K562 (cell line): ENCODE results near the gene SIRPG. TPM values are rescaled to one million over a fixed set of nuclear protein-coding genes. Genes with fewer than 3 reads are reported as not detected.

Experiments used
- ATAC-seq: fragments of 200-7000 bp; cut with Tn5 transposase; 3 replicates; pipeline ENCODE4 v1.9.1; 2020; ENCODE audit warnings: moderate library complexity
- BruUV-seq: library from RNA; stranded (reverse); fragments of 400-500 nt; replicated peaks from 2 replicates; lab custom pipeline; 2021; lab: Mats Ljungman, UMichigan
- CTCF ChIA-PET: fragments of 300-600 bp; formaldehyde crosslinking; extraction: SDS; loops from one replicate; lab custom pipeline; 2021; ENCODE audit warnings: low intra/inter-chr PET ratio; lab: Yijun Ruan, JAX
- POLR2A ChIA-PET: fragments of 300-600, 350-650 bp; sonication (Branson Sonifier 250); formaldehyde crosslinking; extraction: SDS; loops from one replicate; lab custom pipeline; 2021; ENCODE audit warnings: antibody characterized with exemption, inconsistent platforms; lab: Yijun Ruan, JAX
- DNase-seq, 4 experiments: peaks; one replicate each; pipeline versions ENCODE4 v3.0.0 to v3.0.0-alpha.2; 2011 to 2018; ENCODE audit warnings: low spot score in 3 of 4, mixed read lengths in 3 of 4; ENCODE audit errors: extremely low read depth in 1 of 4
- FAIRE-seq: peaks from 2 replicates; lab custom pipeline; 2011; peaks lifted over from hg19 to GRCh38; lab: Jason Lieb, UNC
- H2AFZ ChIP-seq: 2 replicates; pipeline ENCODE4 v1.6.0; 2011; ENCODE audit warnings: low read depth, low read length, control low read depth, inconsistent platforms
- H3K27ac ChIP-seq: fragments of 200-600 bp; 3 replicates; pipeline ENCODE4 v1.8.0; 2011; ENCODE audit warnings: low read depth, mild to moderate bottlenecking, control low read depth, inconsistent platforms, low read length, moderate library complexity, mixed read lengths; ENCODE audit errors: extremely low read depth
- H3K27me3 ChIP-seq, 2 experiments: fragments of 300-600 bp in 1 of 2; 2 replicates in 1 of 2; 3 replicates in 1 of 2; pipeline versions ENCODE4 v1.6.0 to v1.8.0; 2011; ENCODE audit warnings: inconsistent platforms in 2 of 2, low read length in 2 of 2, mild to moderate bottlenecking in 1 of 2, mixed read lengths in 1 of 2, moderate library complexity in 1 of 2; ENCODE audit not compliant: control insufficient read depth in 2 of 2, insufficient read depth in 2 of 2
- H3K36me3 ChIP-seq: fragments of 300-600 bp; 3 replicates; pipeline ENCODE4 v1.8.0; 2011; ENCODE audit warnings: mild to moderate bottlenecking, low read length, inconsistent platforms; ENCODE audit not compliant: control insufficient read depth, insufficient read depth
- H3K4me1 ChIP-seq, 2 experiments: fragments of 200-600 bp in 1 of 2; replicated peaks in 1 of 2; 2 replicates in 1 of 2; 3 replicates in 1 of 2; pipeline versions ENCODE4 v1.5.1 to v1.8.0; 2011; ENCODE audit warnings: inconsistent platforms in 2 of 2, low read length in 2 of 2, mild to moderate bottlenecking in 1 of 2, mixed read lengths in 1 of 2, moderate library complexity in 1 of 2; ENCODE audit not compliant: control insufficient read depth in 2 of 2, insufficient read depth in 2 of 2
- H3K4me2 ChIP-seq: 2 replicates; pipeline ENCODE4 v1.6.1; 2011; ENCODE audit warnings: low read length, control low read depth, inconsistent platforms, mixed read lengths; ENCODE audit not compliant: insufficient read depth
- H3K4me3 ChIP-seq: fragments of 200-600 bp; sonication (generic), shearing (Covaris generic); 2 replicates; pipeline ENCODE4 v1.5.1; 2016; ENCODE audit warnings: control low read depth, inconsistent platforms
- H3K79me2 ChIP-seq: fragments of 200-600 bp; 3 replicates; pipeline ENCODE4 v1.8.0; 2011; ENCODE audit warnings: low read length, inconsistent platforms; ENCODE audit not compliant: control insufficient read depth, insufficient read depth
- H3K9ac ChIP-seq, 2 experiments: 2 replicates each; pipeline versions ENCODE4 v1.6.0 to v1.6.1; 2011; ENCODE audit warnings: low read depth in 2 of 2, low read length in 2 of 2, control low read depth in 1 of 2, inconsistent platforms in 1 of 2, mild to moderate bottlenecking in 1 of 2, mixed read lengths in 1 of 2; ENCODE audit not compliant: insufficient read depth in 1 of 2
- H3K9me1 ChIP-seq: one replicate; pipeline ENCODE4 v1.6.0; 2011; ENCODE audit warnings: inconsistent platforms, mild to moderate bottlenecking, low read length, moderate library complexity; ENCODE audit not compliant: control insufficient read depth, insufficient read depth
- H3K9me3 ChIP-seq: replicated peaks from 2 replicates; pipeline ENCODE4 v1.5.1; 2011; ENCODE audit warnings: low read depth, low read length, inconsistent platforms; ENCODE audit not compliant: control insufficient read depth, insufficient read depth
- H4K20me1 ChIP-seq: replicated peaks from 2 replicates; pipeline ENCODE4 v1.6.1; 2011; ENCODE audit warnings: low read length, inconsistent platforms, mixed read lengths; ENCODE audit not compliant: control insufficient read depth, insufficient read depth
- ELF4 ChIP-seq: fragments of 450-650 bp; formaldehyde crosslinking; IDR thresholded peaks from 2 replicates; pipeline ENCODE4 v1.4.0; 2022; ENCODE audit warnings: missing genetic modification characterization
- ETV1 ChIP-seq: fragments of 450-650 bp; conservative IDR thresholded peaks from 2 replicates; pipeline ENCODE4 v1.6.1; 2016; ENCODE audit warnings: missing genetic modification characterization, control low read depth, low read depth, missing compliant biosample characterization
- GATAD2B ChIP-seq: fragments of 450-650 bp; IDR thresholded peaks from 2 replicates; pipeline ENCODE4 v1.6.1; 2017; ENCODE audit warnings: mild to moderate bottlenecking, borderline replicate concordance
- HIVEP1 ChIP-seq: fragments of 250-450 bp; sonication (Bioruptor Pico); IDR thresholded peaks from 2 replicates; pipeline ENCODE4 v1.4.0; 2020; ENCODE audit warnings: mild to moderate bottlenecking
- MTA3 ChIP-seq: fragments of 450-650 bp; formaldehyde crosslinking; IDR thresholded peaks from 2 replicates; pipeline ENCODE4 v1.6.1; 2017; ENCODE audit warnings: mild to moderate bottlenecking, borderline replicate concordance
- PRPF4 ChIP-seq: fragments of 200-400 bp; formaldehyde crosslinking; IDR thresholded peaks from one replicate; pipeline ENCODE4 v1.6.1; 2017; ENCODE audit warnings: low read length, low read depth, mild to moderate bottlenecking; ENCODE audit not compliant: insufficient read depth, poor library complexity, severe bottlenecking
- RFX5 ChIP-seq: IDR thresholded peaks from 2 replicates; pipeline ENCODE4 v1.6.1; 2011; ENCODE audit warnings: low read depth, mild to moderate bottlenecking, improper control_type of control experiment, low read length
- ZNF561 ChIP-seq: fragments of 450-650 bp; formaldehyde crosslinking; conservative IDR thresholded peaks from 2 replicates; pipeline ENCODE4 v1.4.0; 2020; ENCODE audit warnings: mild to moderate bottlenecking, moderate library complexity
- WGBS: fragments of 100-300 bp; shearing (Covaris generic); methylation state at CpG from one replicate; pipeline ENCODE4 v1.1.6; 2016; ENCODE audit warnings: low coverage, mixed read lengths; ENCODE audit not compliant: insufficient coverage; ENCODE audit errors: missing lambda C conversion rate; 5-methylcytosine and 5-hydroxymethylcytosine counted together
- in situ Hi-C: fragments of 300-500 bp; cut with MboI; formaldehyde crosslinking; loops from 4 replicates; pipeline ENCODE4 v1.15.0; 2018; ENCODE audit warnings: inconsistent platforms, mixed read lengths
- intact Hi-C: fragments of 100-400 bp; cut with micrococcal nuclease; formaldehyde crosslinking; loops from 2 replicates; pipeline ENCODE4 v1.14.2; 2022
- polyA plus RNA-seq, 8 experiments: library from polyadenylated mRNA; depleted of rRNA in 4 of 8; stranded (reverse) in 5 of 8; unstranded in 3 of 8; fragments of >200 nt; fragmentation: Nextera tagmentation in 2 of 8; fragmentation: Illumina TruSeq in 1 of 8; extraction: Ambion mirVana in 2 of 8; extraction: Trizol in 1 of 8; gene quantifications; 2 replicates each; pipeline versions ENCODE4 v1.2.1 to v1.2.3, GENCODE V29; 2011 to 2014; ENCODE audit warnings: inconsistent platforms in 1 of 8, missing spikeins in 1 of 8
- total RNA-seq, 7 experiments: library from RNA; depleted of rRNA in 6 of 7; stranded (reverse); fragments of >200 nt in 6 of 7; fragmentation: Illumina TruSeq in 2 of 7; extraction: Trizol in 2 of 7; gene quantifications; 2 replicates each; pipeline versions ENCODE4 v1.2.1 to v1.2.3, GENCODE V29; 2011 to 2021; ENCODE audit warnings: low replicate concordance in 1 of 7
- TF ChIP-seq, protein P1 (sequence below): fragments of 450-650 bp; IDR thresholded peaks from 2 replicates; pipeline ENCODE4 v1.6.1; 2017; ENCODE audit warnings: mild to moderate bottlenecking, moderate library complexity
- TF ChIP-seq, protein P2 (sequence below): fragments of 250-450 bp; sonication (Bioruptor Pico); IDR thresholded peaks from 2 replicates; pipeline ENCODE4 v1.4.0; 2020; ENCODE audit warnings: borderline replicate concordance
- TF ChIP-seq, protein P3 (sequence below): sonication (generic); formaldehyde crosslinking; IDR thresholded peaks from 2 replicates; pipeline ENCODE4 v1.8.1; 2023; ENCODE audit warnings: missing genetic modification reagents, mild to moderate bottlenecking, borderline replicate concordance
- TF ChIP-seq, protein P4 (sequence below), 3 experiments: fragments of 200-800 bp in 1 of 3; sonication (Bioruptor generic) in 1 of 3; sonication (generic) in 1 of 3; formaldehyde crosslinking in 1 of 3; IDR thresholded peaks; 2 replicates each; pipeline versions ENCODE4 v1.6.1 to v1.8.0; 2016 to 2022; ENCODE audit warnings: mild to moderate bottlenecking in 2 of 3, missing compliant biosample characterization in 2 of 3, missing genetic modification characterization in 2 of 3, missing genetic modification reagents in 1 of 3

Gene SIRPG
- total and polyA plus RNA-seq, 9 of the 15 experiments (the other 6 are each of a cell fraction or from before 2014, with no cell fraction given): not detected

- CTCF ChIA-PET: no interaction called here
- H3K4me2 ChIP-seq: no peak overlapping the region
- no TSS peak for BruUV-seq
- TF ChIP-seq PRPF4 (no peak), HIVEP1 (CRISPR knock-in tag) (no peak), MTA3 (no peak), ELF4 (CRISPR knock-in tag) (no peak), RFX5 (no peak), ETV1 (no peak), GATAD2B (no peak), ZNF561 (no peak)
- TF ChIP-seq, protein P1, sequence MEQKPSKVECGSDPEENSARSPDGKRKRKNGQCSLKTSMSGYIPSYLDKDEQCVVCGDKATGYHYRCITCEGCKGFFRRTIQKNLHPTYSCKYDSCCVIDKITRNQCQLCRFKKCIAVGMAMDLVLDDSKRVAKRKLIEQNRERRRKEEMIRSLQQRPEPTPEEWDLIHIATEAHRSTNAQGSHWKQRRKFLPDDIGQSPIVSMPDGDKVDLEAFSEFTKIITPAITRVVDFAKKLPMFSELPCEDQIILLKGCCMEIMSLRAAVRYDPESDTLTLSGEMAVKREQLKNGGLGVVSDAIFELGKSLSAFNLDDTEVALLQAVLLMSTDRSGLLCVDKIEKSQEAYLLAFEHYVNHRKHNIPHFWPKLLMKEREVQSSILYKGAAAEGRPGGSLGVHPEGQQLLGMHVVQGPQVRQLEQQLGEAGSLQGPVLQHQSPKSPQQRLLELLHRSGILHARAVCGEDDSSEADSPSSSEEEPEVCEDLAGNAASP: no peak
- TF ChIP-seq, protein P2, sequence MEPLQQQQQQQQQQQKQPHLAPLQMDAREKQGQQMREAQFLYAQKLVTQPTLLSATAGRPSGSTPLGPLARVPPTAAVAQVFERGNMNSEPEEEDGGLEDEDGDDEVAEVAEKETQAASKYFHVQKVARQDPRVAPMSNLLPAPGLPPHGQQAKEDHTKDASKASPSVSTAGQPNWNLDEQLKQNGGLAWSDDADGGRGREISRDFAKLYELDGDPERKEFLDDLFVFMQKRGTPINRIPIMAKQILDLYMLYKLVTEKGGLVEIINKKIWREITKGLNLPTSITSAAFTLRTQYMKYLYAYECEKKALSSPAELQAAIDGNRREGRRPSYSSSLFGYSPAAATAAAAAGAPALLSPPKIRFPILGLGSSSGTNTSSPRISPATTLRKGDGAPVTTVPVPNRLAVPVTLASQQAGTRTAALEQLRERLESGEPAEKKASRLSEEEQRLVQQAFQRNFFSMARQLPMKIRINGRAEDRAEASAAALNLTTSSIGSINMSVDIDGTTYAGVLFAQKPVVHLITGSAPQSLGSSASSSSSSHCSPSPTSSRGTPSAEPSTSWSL (CRISPR knock-in tag): no peak
- TF ChIP-seq, protein P3, sequence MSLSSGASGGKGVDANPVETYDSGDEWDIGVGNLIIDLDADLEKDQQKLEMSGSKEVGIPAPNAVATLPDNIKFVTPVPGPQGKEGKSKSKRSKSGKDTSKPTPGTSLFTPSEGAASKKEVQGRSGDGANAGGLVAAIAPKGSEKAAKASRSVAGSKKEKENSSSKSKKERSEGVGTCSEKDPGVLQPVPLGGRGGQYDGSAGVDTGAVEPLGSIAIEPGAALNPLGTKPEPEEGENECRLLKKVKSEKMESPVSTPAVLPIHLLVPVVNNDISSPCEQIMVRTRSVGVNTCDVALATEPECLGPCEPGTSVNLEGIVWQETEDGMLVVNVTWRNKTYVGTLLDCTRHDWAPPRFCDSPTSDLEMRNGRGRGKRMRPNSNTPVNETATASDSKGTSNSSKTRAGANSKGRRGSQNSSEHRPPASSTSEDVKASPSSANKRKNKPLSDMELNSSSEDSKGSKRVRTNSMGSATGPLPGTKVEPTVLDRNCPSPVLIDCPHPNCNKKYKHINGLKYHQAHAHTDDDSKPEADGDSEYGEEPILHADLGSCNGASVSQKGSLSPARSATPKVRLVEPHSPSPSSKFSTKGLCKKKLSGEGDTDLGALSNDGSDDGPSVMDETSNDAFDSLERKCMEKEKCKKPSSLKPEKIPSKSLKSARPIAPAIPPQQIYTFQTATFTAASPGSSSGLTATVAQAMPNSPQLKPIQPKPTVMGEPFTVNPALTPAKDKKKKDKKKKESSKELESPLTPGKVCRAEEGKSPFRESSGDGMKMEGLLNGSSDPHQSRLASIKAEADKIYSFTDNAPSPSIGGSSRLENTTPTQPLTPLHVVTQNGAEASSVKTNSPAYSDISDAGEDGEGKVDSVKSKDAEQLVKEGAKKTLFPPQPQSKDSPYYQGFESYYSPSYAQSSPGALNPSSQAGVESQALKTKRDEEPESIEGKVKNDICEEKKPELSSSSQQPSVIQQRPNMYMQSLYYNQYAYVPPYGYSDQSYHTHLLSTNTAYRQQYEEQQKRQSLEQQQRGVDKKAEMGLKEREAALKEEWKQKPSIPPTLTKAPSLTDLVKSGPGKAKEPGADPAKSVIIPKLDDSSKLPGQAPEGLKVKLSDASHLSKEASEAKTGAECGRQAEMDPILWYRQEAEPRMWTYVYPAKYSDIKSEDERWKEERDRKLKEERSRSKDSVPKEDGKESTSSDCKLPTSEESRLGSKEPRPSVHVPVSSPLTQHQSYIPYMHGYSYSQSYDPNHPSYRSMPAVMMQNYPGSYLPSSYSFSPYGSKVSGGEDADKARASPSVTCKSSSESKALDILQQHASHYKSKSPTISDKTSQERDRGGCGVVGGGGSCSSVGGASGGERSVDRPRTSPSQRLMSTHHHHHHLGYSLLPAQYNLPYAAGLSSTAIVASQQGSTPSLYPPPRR (CRISPR knock-in tag): no peak
- TF ChIP-seq, protein P4, sequence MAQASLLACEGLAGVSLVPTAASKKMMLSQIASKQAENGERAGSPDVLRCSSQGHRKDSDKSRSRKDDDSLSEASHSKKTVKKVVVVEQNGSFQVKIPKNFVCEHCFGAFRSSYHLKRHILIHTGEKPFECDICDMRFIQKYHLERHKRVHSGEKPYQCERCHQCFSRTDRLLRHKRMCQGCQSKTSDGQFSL (CRISPR knock-in tag; IDR thresholded peaks at IDR 0.05): no peak
- TF ChIP-seq, protein P4 (tag; IDR thresholded peaks at IDR 0.05): no peak
Observed at GRCh38 chr20:1623501-1624205, 33.9 kb downstream of the SIRPG start.

More at GRCh38 chr20:1623501-1624205, 33.9 kb downstream of the SIRPG start:
- H3K36me3 ChIP-seq: no peaks in the 10 kb centered on the region
- in situ Hi-C loops (loop anchor here (10.0 kb wide), 1 partner anchor 259 kb away; no protein-coding TSS in a partner anchor), intact Hi-C loops (no loop called here)
- no peaks in the 10 kb centered on the region for H3K9me1 ChIP-seq
- H2AFZ ChIP-seq: no peak overlapping the region
- H3K27me3 ChIP-seq: peaks cover 0 to 4% of the 10 kb centered on the region in 2 experiments; a peak in 1 of 5 replicates
- no peaks in the 10 kb centered on the region for H3K9me3 ChIP-seq
- no peak overlapping the region for H3K4me3 ChIP-seq
- no peak overlapping the region for H3K9ac ChIP-seq
- DNase-seq (no peak), FAIRE-seq (no peak), ATAC-seq (no peak)
- 0% methylated on average over 14 of the region's 14 CpGs for WGBS
- no peaks in the 10 kb centered on the region for H4K20me1 ChIP-seq
- H3K79me2 ChIP-seq: no peaks in the 10 kb centered on the region
- H3K4me1 ChIP-seq: no peaks in the 10 kb centered on the region
- H3K27ac ChIP-seq: no peak overlapping the region
- POLR2A ChIA-PET: no interaction called here
